Trophoblast cell (in vitro differentiated cells and primary cell): Measurements from ENCODE around the gene TACC3.

Experiments used
- DNase-seq, 2 donors: peaks; one replicate each; pipeline ENCODE4 v3.0.0-alpha.2; 2016
- H2AFZ ChIP-seq: 2 replicates; pipeline ENCODE4 v1.6.1; 2013; ENCODE audit warnings: low read length, moderate library complexity, mild to moderate bottlenecking; ENCODE audit not compliant: insufficient read depth, poor library complexity
- H2AK5ac ChIP-seq: 2 replicates; pipeline ENCODE4 v1.6.1; 2013; ENCODE audit warnings: mild to moderate bottlenecking, low read length
- H2BK120ac ChIP-seq: 2 replicates; pipeline ENCODE4 v1.6.1; 2013; ENCODE audit warnings: low read length, mild to moderate bottlenecking, moderate library complexity; ENCODE audit not compliant: insufficient read depth, poor library complexity
- H2BK12ac ChIP-seq: 2 replicates; pipeline ENCODE4 v1.6.1; 2013; ENCODE audit warnings: mild to moderate bottlenecking, low read length, moderate library complexity
- H2BK5ac ChIP-seq: 2 replicates; pipeline ENCODE4 v1.6.1; 2013; ENCODE audit warnings: low read length, low read depth, moderate library complexity, mild to moderate bottlenecking; ENCODE audit not compliant: poor library complexity
- H3K14ac ChIP-seq: 2 replicates; pipeline ENCODE4 v1.6.1; 2013; ENCODE audit warnings: mild to moderate bottlenecking, low read length
- H3K18ac ChIP-seq: 2 replicates; pipeline ENCODE4 v1.6.1; 2013; ENCODE audit warnings: mild to moderate bottlenecking, low read length
- H3K23ac ChIP-seq: 2 replicates; pipeline ENCODE4 v1.6.1; 2013; ENCODE audit warnings: low read length
- H3K27ac ChIP-seq: 2 replicates; pipeline ENCODE4 v1.5.1; 2013; ENCODE audit warnings: low read depth, mild to moderate bottlenecking, inconsistent platforms, low read length, moderate library complexity
- H3K27me3 ChIP-seq: 2 replicates; pipeline ENCODE4 v1.6.1; 2013; ENCODE audit warnings: inconsistent platforms, mild to moderate bottlenecking, low read length, moderate library complexity; ENCODE audit not compliant: insufficient read depth
- H3K36me3 ChIP-seq, 2 experiments: 1 replicate in 1 of 2; 2 replicates in 1 of 2; pipeline ENCODE4 v1.6.1; 2013; ENCODE audit warnings: low read length in 2 of 2, mild to moderate bottlenecking in 2 of 2, moderate library complexity in 1 of 2; ENCODE audit not compliant: insufficient read depth in 2 of 2, control insufficient read depth in 1 of 2
- H3K4ac ChIP-seq: 2 replicates; pipeline ENCODE4 v1.6.1; 2013; ENCODE audit warnings: low read depth, mild to moderate bottlenecking, low read length, moderate library complexity
- H3K4me1 ChIP-seq, 2 experiments: 1 replicate in 1 of 2; 2 replicates in 1 of 2; pipeline ENCODE4 v1.6.1; 2013; ENCODE audit warnings: low read length in 2 of 2, mild to moderate bottlenecking in 2 of 2, moderate library complexity in 1 of 2; ENCODE audit not compliant: insufficient read depth in 2 of 2, control insufficient read depth in 1 of 2
- H3K4me2 ChIP-seq: 2 replicates; pipeline ENCODE4 v1.6.1; 2013; ENCODE audit warnings: inconsistent platforms, mild to moderate bottlenecking, low read length, moderate library complexity
- H3K4me3 ChIP-seq: 2 replicates; pipeline ENCODE4 v1.5.1; 2013; ENCODE audit warnings: mild to moderate bottlenecking, low read depth, low read length, inconsistent platforms
- H3K79me1 ChIP-seq: one replicate; pipeline ENCODE4 v1.6.1; 2013; ENCODE audit warnings: low read length
- H3K79me2 ChIP-seq: 2 replicates; pipeline ENCODE4 v1.6.1; 2013; ENCODE audit warnings: low read length, mild to moderate bottlenecking; ENCODE audit not compliant: control insufficient read depth, insufficient read depth, poor library complexity
- H3K9ac ChIP-seq: 2 replicates; pipeline ENCODE4 v1.6.1; 2013; ENCODE audit warnings: mild to moderate bottlenecking, low read length
- H3K9me3 ChIP-seq: 2 replicates; pipeline ENCODE4 v1.6.1; 2013; ENCODE audit warnings: low read depth, mild to moderate bottlenecking, control low read depth, inconsistent platforms, low read length; ENCODE audit not compliant: insufficient read depth
- H4K12ac ChIP-seq: 2 replicates; pipeline ENCODE4 v1.6.1; 2013; ENCODE audit warnings: low read depth, mild to moderate bottlenecking, low read length, moderate library complexity
- H4K8ac ChIP-seq: 2 replicates; pipeline ENCODE4 v1.6.1; 2013; ENCODE audit warnings: low read depth, mild to moderate bottlenecking, low read length, moderate library complexity
- H4K91ac ChIP-seq: one replicate; pipeline ENCODE4 v1.6.1; 2013; ENCODE audit warnings: low read depth, mild to moderate bottlenecking, low read length, moderate library complexity
- WGBS: extraction: QIAGEN DNeasy Blood & Tissue Kit; methylation state at CpG from one replicate; pipeline ENCODE4 v1.1.7; 2013; ENCODE audit warnings: missing lambda C conversion rate; ENCODE audit not compliant: insufficient read length, insufficient coverage; ENCODE audit errors: extremely low coverage; 5-methylcytosine and 5-hydroxymethylcytosine counted together

Gene TACC3

DNA sequence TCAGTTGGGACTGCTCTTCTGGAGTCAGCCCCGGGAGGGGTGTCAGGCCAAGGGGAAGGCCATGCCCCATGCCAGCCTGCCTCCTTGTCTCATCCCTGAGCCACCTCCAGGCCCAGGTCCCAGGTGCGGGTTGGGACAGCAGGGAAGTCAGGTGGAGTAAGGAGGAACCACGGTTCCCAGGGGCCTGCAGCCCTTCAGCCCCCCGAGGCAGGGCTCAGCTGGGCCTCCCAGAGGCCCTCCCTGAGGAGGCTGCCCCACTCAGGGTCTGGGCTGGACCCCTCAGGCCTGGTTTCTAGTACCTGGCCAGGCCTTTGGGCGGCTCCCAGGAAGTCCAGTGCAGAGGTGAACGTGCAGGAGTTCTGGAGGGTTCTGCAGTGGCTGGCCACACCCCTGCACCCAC lies 48.4 kb downstream of the TACC3 start:
- Histone ChIP-seq H3K4me1 (peaks cover 21 to 22% of the 10 kb centered on the region in 2 experiments), H4K8ac (no peak overlapping the region), H4K91ac (peak overlapping the region; percentile 54), H3K4ac (no peak overlapping the region), H3K23ac (no peak overlapping the region), H2BK12ac (no peak overlapping the region), H3K18ac (no peak overlapping the region), H3K14ac (no peak overlapping the region), H4K12ac (no peak overlapping the region), H3K9me3 (no peaks in the 10 kb centered on the region), H3K27me3 (no peaks in the 10 kb centered on the region), H3K79me2 (no peaks in the 10 kb centered on the region), H2AFZ (no peak overlapping the region), H3K36me3 (no peaks in the 10 kb centered on the region), H3K27ac (no peak overlapping the region), H3K4me2 (no peak overlapping the region), H2BK120ac (no peak overlapping the region), H2BK5ac (no peak overlapping the region), H3K79me1 (no peaks in the 10 kb centered on the region), H3K9ac (no peak overlapping the region), H3K4me3 (no peak overlapping the region), H2AK5ac (peak overlapping the region; percentile 0)
- no CpG with 5 or more reads among the region's 6 CpGs for WGBS
- DNase-seq: no peak

DNA sequence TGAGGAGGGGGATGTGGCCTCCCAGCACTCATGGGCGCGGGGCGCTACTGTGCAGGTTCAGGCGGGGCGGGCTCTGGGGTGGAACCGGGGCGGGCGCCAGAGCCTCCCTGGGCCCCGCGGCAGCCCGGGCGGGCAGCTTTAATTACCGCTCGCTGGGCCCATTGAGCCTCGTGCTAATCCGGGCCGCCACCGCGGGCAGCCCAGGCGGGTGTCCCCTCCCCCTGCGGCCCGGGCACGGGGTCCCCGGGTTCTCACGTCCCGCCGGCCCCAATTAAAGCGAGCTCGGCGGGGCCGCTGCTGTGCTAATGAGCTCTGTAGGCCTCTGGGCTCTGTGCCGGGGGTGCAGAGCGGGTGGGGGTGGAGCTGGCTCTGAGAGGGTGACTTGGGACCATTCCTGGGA lies 48.9 kb downstream of the TACC3 start:
- Histone ChIP-seq H4K12ac (no peak overlapping the region), H3K14ac (no peak overlapping the region), H3K27me3 (no peaks in the 10 kb centered on the region), H2BK120ac (no peak overlapping the region), H3K9ac (no peak overlapping the region), H2BK5ac (no peak overlapping the region), H3K4me3 (no peak overlapping the region), H3K4ac (no peak overlapping the region), H4K8ac (no peak overlapping the region), H3K36me3 (no peaks in the 10 kb centered on the region), H2BK12ac (no peak overlapping the region), H3K4me1 (peaks cover 21 to 22% of the 10 kb centered on the region in 2 experiments), H3K18ac (no peak overlapping the region), H3K79me2 (no peaks in the 10 kb centered on the region), H3K23ac (no peak overlapping the region), H4K91ac (peak overlapping the region; percentile 10), H2AFZ (no peak overlapping the region), H3K79me1 (no peaks in the 10 kb centered on the region), H3K9me3 (no peaks in the 10 kb centered on the region), H3K27ac (no peak overlapping the region), H3K4me2 (no peak overlapping the region), H2AK5ac (no peak overlapping the region)
- DNase-seq: no peak
- WGBS: no CpG with 5 or more reads among the region's 33 CpGs

DNA sequence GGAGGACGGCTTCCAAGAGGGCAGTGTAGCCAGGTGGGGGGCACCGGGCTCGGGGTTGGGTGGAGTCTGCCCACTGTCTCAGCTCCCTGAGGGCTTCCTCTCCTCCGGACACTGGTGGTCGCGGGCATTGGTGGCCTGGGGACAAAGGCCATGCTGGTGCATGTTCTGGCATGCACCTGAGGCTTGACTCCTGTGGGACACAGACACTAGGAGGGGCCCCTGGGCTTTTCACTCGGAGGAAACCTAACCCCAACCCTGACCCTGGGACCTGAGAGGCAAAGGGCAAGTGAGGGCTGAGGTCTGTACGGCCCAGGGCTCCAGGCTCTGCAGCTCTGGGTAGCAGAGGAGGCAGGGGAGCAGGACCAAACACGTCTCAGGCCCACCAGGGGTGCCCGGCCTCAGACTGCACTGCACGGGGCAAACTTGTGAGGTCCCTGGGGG lies 49.5 kb downstream of the TACC3 start:
- no peak overlapping the region for H2BK5ac ChIP-seq
- no CpG with 5 or more reads among the region's 11 CpGs for WGBS

DNA sequence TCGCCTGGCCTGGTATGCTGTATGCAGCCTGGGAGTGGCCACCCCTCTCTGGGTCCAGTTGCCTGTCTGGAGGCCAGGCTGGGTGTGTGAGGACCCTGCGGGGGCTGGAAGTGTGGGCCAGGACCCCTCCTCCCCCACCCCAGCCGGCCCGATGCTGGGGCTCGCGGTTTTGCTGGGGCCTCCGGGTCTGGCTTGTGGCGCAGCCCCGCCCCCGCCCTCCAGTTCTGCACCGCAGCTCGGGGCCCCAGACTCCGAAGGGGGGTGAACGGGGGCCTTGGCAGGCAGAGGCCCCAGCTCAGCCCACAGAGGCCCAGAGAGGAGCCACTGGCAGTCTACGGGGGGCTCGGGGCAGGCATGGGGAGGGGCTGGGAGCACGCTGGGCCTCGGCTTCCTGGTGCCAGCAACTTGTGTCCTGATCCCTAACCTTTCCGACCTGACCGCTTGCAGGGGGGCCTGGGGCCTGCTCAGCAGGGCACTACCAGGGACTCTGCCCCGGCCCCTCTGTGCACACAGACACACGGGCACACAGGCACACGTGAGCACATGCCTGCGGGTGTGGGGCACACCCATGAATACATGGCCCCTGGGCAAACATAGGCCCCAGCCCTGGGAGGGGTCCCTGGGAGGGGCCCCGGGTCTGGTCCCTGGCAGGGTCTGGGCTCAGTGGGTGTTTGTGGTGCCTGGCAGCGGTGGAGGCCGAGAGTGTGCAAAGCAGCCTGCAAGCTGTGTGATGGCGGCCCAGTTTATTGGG lies 50.4 kb downstream of the TACC3 start:
- Histone ChIP-seq H3K4me2 (no peak overlapping the region), H4K12ac (no peak overlapping the region), H3K27me3 (no peaks in the 10 kb centered on the region), H3K79me1 (peaks cover 9% of the 10 kb centered on the region), H3K9me3 (no peaks in the 10 kb centered on the region), H3K79me2 (no peaks in the 10 kb centered on the region), H3K14ac (peak overlapping the region; percentile 8), H2AFZ (no peak overlapping the region), H3K18ac (no peak overlapping the region), H2AK5ac (peak overlapping the region; percentile 20), H3K4me1 (peaks cover 20% of the 10 kb centered on the region in 2 experiments), H3K4ac (no peak overlapping the region), H3K36me3 (no peaks in the 10 kb centered on the region), H4K8ac (no peak overlapping the region), H2BK12ac (no peak overlapping the region), H3K9ac (no peak overlapping the region), H4K91ac (no peak overlapping the region), H3K23ac (no peak overlapping the region), H2BK5ac (no peak overlapping the region), H3K27ac (no peak overlapping the region), H3K4me3 (no peak overlapping the region), H2BK120ac (no peak overlapping the region)
- WGBS: no CpG with 5 or more reads among the region's 28 CpGs
- DNase-seq: no peak

More for the DNA sequence above, 49.5 kb downstream of the TACC3 start:
- Histone ChIP-seq H3K4me3 (no peak overlapping the region), H4K91ac (peak overlapping the region; percentile 10), H4K12ac (no peak overlapping the region), H3K36me3 (no peaks in the 10 kb centered on the region), H3K9ac (no peak overlapping the region), H3K18ac (no peak overlapping the region), H3K27me3 (no peaks in the 10 kb centered on the region), H3K4me1 (peaks cover 22 to 24% of the 10 kb centered on the region in 2 experiments), H3K27ac (no peak overlapping the region), H3K4me2 (no peak overlapping the region), H2BK120ac (no peak overlapping the region), H2AFZ (no peak overlapping the region), H3K9me3 (no peaks in the 10 kb centered on the region), H3K79me2 (no peaks in the 10 kb centered on the region), H4K8ac (no peak overlapping the region), H3K4ac (no peak overlapping the region), H3K79me1 (peaks cover 4% of the 10 kb centered on the region), H3K14ac (no peak overlapping the region), H2BK12ac (no peak overlapping the region), H3K23ac (no peak overlapping the region), H2AK5ac (no peak overlapping the region)
- DNase-seq: no peak
